GM23338 (cell line): Measurements from ENCODE around the gene AUH. TPM values are rescaled to one million over a fixed set of nuclear protein-coding genes. Genes with fewer than 3 reads are reported as not detected.

Experiments
- ATAC-seq: fragments of 200-7000 bp; cut with Tn5 transposase; 3 replicates; pipeline ENCODE4 v1.9.1; 2020
- DNase-seq: peaks from one replicate; pipeline ENCODE4 v3.0.0-alpha.2; 2015; ENCODE audit warnings: low spot score
- H2AFZ ChIP-seq: fragments of 200-600 bp; sonication (generic); 2 replicates; pipeline ENCODE4 v1.8.0; 2016; ENCODE audit warnings: antibody characterized with exemption, mild to moderate bottlenecking, moderate library complexity
- H3F3A ChIP-seq: fragments of 200-600 bp; sonication (generic); replicated peaks from 2 replicates; pipeline ENCODE4 v1.8.0; 2017; ENCODE audit warnings: antibody characterized with exemption, mixed run types, low read depth
- H3K27ac ChIP-seq: fragments of 200-600 bp; sonication (generic); 2 replicates; pipeline ENCODE4 v1.6.1; 2016; ENCODE audit warnings: low read depth
- H3K27me3 ChIP-seq: fragments of 200-600 bp; sonication (generic); 2 replicates; pipeline ENCODE4 v1.8.0; 2016; ENCODE audit warnings: mild to moderate bottlenecking, mixed run types, moderate library complexity; ENCODE audit not compliant: insufficient read depth
- H3K36me3 ChIP-seq: fragments of 200-600 bp; sonication (generic); 2 replicates; pipeline ENCODE4 v1.8.0; 2016; ENCODE audit warnings: mild to moderate bottlenecking; ENCODE audit not compliant: insufficient read depth
- H3K4me1 ChIP-seq: fragments of 200-600 bp; sonication (generic); 2 replicates; pipeline ENCODE4 v1.8.0; 2016; ENCODE audit warnings: mild to moderate bottlenecking, moderate library complexity; ENCODE audit not compliant: insufficient read depth
- H3K4me2 ChIP-seq: fragments of 200-600 bp; sonication (generic); 2 replicates; pipeline ENCODE4 v1.7.1; 2017; ENCODE audit warnings: mixed run types
- H3K4me3 ChIP-seq: fragments of 200-600 bp; sonication (generic); 2 replicates; pipeline ENCODE4 v1.6.1; 2016; ENCODE audit warnings: mixed run types
- H3K79me2 ChIP-seq: fragments of 200-600 bp; sonication (generic); replicated peaks from 2 replicates; pipeline ENCODE4 v1.8.0; 2017; ENCODE audit warnings: mild to moderate bottlenecking; ENCODE audit not compliant: insufficient read depth
- H3K9me2 ChIP-seq: fragments of 200-600 bp; sonication (generic); 2 replicates; pipeline ENCODE4 v1.8.0; 2017; ENCODE audit not compliant: insufficient read depth
- H4K20me1 ChIP-seq: fragments of 200-600 bp; sonication (generic); replicated peaks from 2 replicates; pipeline ENCODE4 v1.8.0; 2017; ENCODE audit warnings: mild to moderate bottlenecking; ENCODE audit not compliant: insufficient read depth
- H3K27ac Mint-ChIP-seq: 2 replicates; pipeline ENCODE4 v1.8.0; 2020; ENCODE audit warnings: inconsistent platforms, mild to moderate bottlenecking, moderate library complexity, mixed read lengths
- H3K27me3 Mint-ChIP-seq: 3 replicates; pipeline ENCODE4 v1.8.0; 2022; ENCODE audit warnings: low read depth, mild to moderate bottlenecking, moderate library complexity, mixed read lengths, inconsistent platforms; ENCODE audit not compliant: insufficient read depth, poor library complexity
- H3K36me3 Mint-ChIP-seq: 3 replicates; pipeline ENCODE4 v1.8.0; 2021; ENCODE audit warnings: low read depth, mild to moderate bottlenecking, inconsistent platforms, moderate library complexity, mixed read lengths
- H3K4me1 Mint-ChIP-seq: 3 replicates; pipeline ENCODE4 v1.8.0; 2020; ENCODE audit warnings: mild to moderate bottlenecking, inconsistent platforms, mixed read lengths
- H3K4me3 Mint-ChIP-seq: 3 replicates; pipeline ENCODE4 v1.8.0; 2021; ENCODE audit warnings: moderate library complexity, mild to moderate bottlenecking, inconsistent platforms, mixed read lengths
- H3K9me3 Mint-ChIP-seq: 3 replicates; pipeline ENCODE4 v1.8.0; 2020; ENCODE audit warnings: moderate library complexity, mild to moderate bottlenecking, inconsistent platforms, mixed read lengths
- EZH2phosphoT487 ChIP-seq: fragments of 200-600 bp; sonication (generic); IDR thresholded peaks from one replicate; pipeline ENCODE4 v1.8.1; 2018; ENCODE audit warnings: antibody characterized with exemption; ENCODE audit not compliant: unreplicated experiment
- JUNB ChIP-seq: IDR thresholded peaks from one replicate; pipeline ENCODE4 v1.6.1; 2016; ENCODE audit warnings: antibody characterized with exemption; ENCODE audit not compliant: unreplicated experiment
- NANOG ChIP-seq: IDR thresholded peaks from 2 replicates; pipeline ENCODE4 v1.6.1; 2016; ENCODE audit warnings: antibody characterized with exemption, borderline replicate concordance
- POLR2AphosphoS5 ChIP-seq: IDR thresholded peaks from 2 replicates; pipeline ENCODE4 v1.6.1; 2016; ENCODE audit warnings: antibody characterized with exemption, low read depth
- STAT1 ChIP-seq: IDR thresholded peaks from one replicate; pipeline ENCODE4 v1.6.1; 2016; ENCODE audit warnings: antibody characterized with exemption; ENCODE audit not compliant: unreplicated experiment
- ZNF114 ChIP-seq: fragments of 250-450 bp; sonication (Bioruptor Pico); IDR thresholded peaks from 2 replicates; pipeline ENCODE4 v1.5.0; 2020; ENCODE audit warnings: mild to moderate bottlenecking, moderate library complexity
- ZNF331 ChIP-seq: fragments of 250-450 bp; sonication (Bioruptor Pico); IDR thresholded peaks from 2 replicates; pipeline ENCODE4 v1.5.0; 2020; ENCODE audit warnings: low read depth, mild to moderate bottlenecking, moderate library complexity
- polyA plus RNA-seq: library from polyadenylated mRNA; unstranded; fragments of >200 nt; fragmentation: Nextera tagmentation; extraction: Ambion mirVana; gene quantifications from 2 replicates; pipeline ENCODE4 v1.2.1, GENCODE V29; 2016
- total RNA-seq: library from RNA; depleted of rRNA; stranded (reverse); fragments of >200 nt; shearing (Covaris generic); gene quantifications from 2 replicates; pipeline ENCODE4 v1.2.3, GENCODE V29; 2014
- TF ChIP-seq, protein P1 (sequence below), 2 experiments: fragments of 200-600 bp in 1 of 2; sonication (generic) in 1 of 2; conservative IDR thresholded peaks; 2 replicates each; pipeline versions ENCODE4 v1.5.1 to v1.6.1; 2016 to 2017; ENCODE audit warnings: antibody characterized with exemption in 2 of 2, low read depth in 2 of 2, mild to moderate bottlenecking in 2 of 2, moderate library complexity in 1 of 2
- TF ChIP-seq, protein P2 (sequence below): IDR thresholded peaks from 2 replicates; pipeline ENCODE4 v1.6.1; 2016; ENCODE audit warnings: antibody characterized with exemption
- TF ChIP-seq, protein P3 (sequence below): fragments of 250-450 bp; sonication (Bioruptor Pico); IDR thresholded peaks from 2 replicates; pipeline ENCODE4 v1.5.0; 2020; ENCODE audit warnings: mild to moderate bottlenecking, moderate library complexity
- TF ChIP-seq, protein P4 (sequence below): IDR thresholded peaks from one replicate; pipeline ENCODE4 v1.6.1; 2018; ENCODE audit warnings: antibody characterized with exemption; ENCODE audit not compliant: unreplicated experiment

The AUH gene
- total and polyA plus RNA-seq, 2 experiments from 2014 or later: 28.8 to 34.2 TPM

DNA sequence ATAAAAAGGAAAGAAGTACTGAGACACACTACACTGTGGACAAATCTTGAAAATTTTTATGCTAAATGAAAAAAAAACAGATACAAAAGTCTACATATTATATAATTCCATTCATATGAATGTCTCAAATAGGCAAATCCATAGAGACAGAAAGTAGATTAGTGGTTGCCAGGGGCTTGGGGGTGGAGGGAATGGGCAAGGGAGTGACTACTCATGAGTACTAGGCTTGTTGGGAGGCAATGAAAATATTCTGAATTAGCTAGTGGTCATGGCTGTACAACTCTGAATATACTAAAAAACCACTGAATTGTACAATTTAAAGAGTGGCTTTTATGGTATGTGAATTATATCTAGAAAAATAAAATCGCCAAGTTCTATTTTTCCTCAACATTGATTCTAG, 154.9 kb downstream of the AUH start:
- H3K9me2 ChIP-seq: no peaks in the 10 kb centered on the region
- no peaks in the 10 kb centered on the region for H3K9me3 Mint-ChIP-seq
- no peaks in the 10 kb centered on the region for H3F3A ChIP-seq
- no peak overlapping the region for H3K27ac Mint-ChIP-seq
- H3K36me3 ChIP-seq: no peaks in the 10 kb centered on the region
- H3K4me3 Mint-ChIP-seq: no peak overlapping the region
- H3K4me3 ChIP-seq: no peak overlapping the region
- H3K36me3 Mint-ChIP-seq: no peaks in the 10 kb centered on the region; the same call in 2 of the 3 replicates
- H3K4me1 Mint-ChIP-seq: no peaks in the 10 kb centered on the region
- DNase-seq: no peak
- no peaks in the 10 kb centered on the region; the same call in 1 of the 2 replicates for H3K4me1 ChIP-seq
- TF ChIP-seq JUNB: no peak
- TF ChIP-seq EZH2phosphoT487: no peak
- TF ChIP-seq, protein P1, sequence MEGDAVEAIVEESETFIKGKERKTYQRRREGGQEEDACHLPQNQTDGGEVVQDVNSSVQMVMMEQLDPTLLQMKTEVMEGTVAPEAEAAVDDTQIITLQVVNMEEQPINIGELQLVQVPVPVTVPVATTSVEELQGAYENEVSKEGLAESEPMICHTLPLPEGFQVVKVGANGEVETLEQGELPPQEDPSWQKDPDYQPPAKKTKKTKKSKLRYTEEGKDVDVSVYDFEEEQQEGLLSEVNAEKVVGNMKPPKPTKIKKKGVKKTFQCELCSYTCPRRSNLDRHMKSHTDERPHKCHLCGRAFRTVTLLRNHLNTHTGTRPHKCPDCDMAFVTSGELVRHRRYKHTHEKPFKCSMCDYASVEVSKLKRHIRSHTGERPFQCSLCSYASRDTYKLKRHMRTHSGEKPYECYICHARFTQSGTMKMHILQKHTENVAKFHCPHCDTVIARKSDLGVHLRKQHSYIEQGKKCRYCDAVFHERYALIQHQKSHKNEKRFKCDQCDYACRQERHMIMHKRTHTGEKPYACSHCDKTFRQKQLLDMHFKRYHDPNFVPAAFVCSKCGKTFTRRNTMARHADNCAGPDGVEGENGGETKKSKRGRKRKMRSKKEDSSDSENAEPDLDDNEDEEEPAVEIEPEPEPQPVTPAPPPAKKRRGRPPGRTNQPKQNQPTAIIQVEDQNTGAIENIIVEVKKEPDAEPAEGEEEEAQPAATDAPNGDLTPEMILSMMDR (conservative IDR thresholded peaks at IDR 0.05; ENCODE audit: low read depth in 2 of 2): no peak
- TF ChIP-seq, protein P2, sequence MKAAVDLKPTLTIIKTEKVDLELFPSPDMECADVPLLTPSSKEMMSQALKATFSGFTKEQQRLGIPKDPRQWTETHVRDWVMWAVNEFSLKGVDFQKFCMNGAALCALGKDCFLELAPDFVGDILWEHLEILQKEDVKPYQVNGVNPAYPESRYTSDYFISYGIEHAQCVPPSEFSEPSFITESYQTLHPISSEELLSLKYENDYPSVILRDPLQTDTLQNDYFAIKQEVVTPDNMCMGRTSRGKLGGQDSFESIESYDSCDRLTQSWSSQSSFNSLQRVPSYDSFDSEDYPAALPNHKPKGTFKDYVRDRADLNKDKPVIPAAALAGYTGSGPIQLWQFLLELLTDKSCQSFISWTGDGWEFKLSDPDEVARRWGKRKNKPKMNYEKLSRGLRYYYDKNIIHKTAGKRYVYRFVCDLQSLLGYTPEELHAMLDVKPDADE: no peak
- TF ChIP-seq, protein P3, sequence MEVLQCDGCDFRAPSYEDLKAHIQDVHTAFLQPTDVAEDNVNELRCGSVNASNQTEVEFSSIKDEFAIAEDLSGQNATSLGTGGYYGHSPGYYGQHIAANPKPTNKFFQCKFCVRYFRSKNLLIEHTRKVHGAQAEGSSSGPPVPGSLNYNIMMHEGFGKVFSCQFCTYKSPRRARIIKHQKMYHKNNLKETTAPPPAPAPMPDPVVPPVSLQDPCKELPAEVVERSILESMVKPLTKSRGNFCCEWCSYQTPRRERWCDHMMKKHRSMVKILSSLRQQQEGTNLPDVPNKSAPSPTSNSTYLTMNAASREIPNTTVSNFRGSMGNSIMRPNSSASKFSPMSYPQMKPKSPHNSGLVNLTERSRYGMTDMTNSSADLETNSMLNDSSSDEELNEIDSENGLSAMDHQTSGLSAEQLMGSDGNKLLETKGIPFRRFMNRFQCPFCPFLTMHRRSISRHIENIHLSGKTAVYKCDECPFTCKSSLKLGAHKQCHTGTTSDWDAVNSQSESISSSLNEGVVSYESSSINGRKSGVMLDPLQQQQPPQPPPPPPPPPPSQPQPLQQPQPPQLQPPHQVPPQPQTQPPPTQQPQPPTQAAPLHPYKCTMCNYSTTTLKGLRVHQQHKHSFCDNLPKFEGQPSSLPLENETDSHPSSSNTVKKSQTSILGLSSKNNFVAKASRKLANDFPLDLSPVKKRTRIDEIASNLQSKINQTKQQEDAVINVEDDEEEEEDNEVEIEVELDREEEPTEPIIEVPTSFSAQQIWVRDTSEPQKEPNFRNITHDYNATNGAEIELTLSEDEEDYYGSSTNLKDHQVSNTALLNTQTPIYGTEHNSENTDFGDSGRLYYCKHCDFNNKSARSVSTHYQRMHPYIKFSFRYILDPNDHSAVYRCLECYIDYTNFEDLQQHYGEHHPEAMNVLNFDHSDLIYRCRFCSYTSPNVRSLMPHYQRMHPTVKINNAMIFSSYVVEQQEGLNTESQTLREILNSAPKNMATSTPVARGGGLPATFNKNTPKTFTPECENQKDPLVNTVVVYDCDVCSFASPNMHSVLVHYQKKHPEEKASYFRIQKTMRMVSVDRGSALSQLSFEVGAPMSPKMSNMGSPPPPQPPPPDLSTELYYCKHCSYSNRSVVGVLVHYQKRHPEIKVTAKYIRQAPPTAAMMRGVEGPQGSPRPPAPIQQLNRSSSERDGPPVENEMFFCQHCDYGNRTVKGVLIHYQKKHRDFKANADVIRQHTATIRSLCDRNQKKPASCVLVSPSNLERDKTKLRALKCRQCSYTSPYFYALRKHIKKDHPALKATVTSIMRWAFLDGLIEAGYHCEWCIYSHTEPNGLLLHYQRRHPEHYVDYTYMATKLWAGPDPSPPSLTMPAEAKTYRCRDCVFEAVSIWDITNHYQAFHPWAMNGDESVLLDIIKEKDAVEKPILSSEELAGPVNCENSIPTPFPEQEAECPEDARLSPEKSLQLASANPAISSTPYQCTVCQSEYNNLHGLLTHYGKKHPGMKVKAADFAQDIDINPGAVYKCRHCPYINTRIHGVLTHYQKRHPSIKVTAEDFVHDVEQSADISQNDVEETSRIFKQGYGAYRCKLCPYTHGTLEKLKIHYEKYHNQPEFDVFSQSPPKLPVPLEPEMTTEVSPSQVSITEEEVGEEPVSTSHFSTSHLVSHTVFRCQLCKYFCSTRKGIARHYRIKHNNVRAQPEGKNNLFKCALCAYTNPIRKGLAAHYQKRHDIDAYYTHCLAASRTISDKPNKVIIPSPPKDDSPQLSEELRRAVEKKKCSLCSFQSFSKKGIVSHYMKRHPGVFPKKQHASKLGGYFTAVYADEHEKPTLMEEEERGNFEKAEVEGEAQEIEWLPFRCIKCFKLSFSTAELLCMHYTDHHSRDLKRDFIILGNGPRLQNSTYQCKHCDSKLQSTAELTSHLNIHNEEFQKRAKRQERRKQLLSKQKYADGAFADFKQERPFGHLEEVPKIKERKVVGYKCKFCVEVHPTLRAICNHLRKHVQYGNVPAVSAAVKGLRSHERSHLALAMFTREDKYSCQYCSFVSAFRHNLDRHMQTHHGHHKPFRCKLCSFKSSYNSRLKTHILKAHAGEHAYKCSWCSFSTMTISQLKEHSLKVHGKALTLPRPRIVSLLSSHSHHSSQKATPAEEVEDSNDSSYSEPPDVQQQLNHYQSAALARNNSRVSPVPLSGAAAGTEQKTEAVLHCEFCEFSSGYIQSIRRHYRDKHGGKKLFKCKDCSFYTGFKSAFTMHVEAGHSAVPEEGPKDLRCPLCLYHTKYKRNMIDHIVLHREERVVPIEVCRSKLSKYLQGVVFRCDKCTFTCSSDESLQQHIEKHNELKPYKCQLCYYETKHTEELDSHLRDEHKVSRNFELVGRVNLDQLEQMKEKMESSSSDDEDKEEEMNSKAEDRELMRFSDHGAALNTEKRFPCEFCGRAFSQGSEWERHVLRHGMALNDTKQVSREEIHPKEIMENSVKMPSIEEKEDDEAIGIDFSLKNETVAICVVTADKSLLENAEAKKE (CRISPR knock-in tag): no peak
- no peak for TF ChIP-seq POLR2AphosphoS5
- TF ChIP-seq, protein P4, sequence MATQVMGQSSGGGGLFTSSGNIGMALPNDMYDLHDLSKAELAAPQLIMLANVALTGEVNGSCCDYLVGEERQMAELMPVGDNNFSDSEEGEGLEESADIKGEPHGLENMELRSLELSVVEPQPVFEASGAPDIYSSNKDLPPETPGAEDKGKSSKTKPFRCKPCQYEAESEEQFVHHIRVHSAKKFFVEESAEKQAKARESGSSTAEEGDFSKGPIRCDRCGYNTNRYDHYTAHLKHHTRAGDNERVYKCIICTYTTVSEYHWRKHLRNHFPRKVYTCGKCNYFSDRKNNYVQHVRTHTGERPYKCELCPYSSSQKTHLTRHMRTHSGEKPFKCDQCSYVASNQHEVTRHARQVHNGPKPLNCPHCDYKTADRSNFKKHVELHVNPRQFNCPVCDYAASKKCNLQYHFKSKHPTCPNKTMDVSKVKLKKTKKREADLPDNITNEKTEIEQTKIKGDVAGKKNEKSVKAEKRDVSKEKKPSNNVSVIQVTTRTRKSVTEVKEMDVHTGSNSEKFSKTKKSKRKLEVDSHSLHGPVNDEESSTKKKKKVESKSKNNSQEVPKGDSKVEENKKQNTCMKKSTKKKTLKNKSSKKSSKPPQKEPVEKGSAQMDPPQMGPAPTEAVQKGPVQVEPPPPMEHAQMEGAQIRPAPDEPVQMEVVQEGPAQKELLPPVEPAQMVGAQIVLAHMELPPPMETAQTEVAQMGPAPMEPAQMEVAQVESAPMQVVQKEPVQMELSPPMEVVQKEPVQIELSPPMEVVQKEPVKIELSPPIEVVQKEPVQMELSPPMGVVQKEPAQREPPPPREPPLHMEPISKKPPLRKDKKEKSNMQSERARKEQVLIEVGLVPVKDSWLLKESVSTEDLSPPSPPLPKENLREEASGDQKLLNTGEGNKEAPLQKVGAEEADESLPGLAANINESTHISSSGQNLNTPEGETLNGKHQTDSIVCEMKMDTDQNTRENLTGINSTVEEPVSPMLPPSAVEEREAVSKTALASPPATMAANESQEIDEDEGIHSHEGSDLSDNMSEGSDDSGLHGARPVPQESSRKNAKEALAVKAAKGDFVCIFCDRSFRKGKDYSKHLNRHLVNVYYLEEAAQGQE: no peak
- no peak for TF ChIP-seq STAT1
- no peak for TF ChIP-seq ZNF114
- TF ChIP-seq NANOG: no peak
- TF ChIP-seq ZNF331: no peak
- H3K79me2 ChIP-seq: no peaks in the 10 kb centered on the region
- no peaks in the 10 kb centered on the region for H4K20me1 ChIP-seq
- H3K27me3 ChIP-seq: no peaks in the 10 kb centered on the region
- no peak overlapping the region for H2AFZ ChIP-seq
- ATAC-seq: no peak
- peaks cover 4% of the 10 kb centered on the region for H3K27me3 Mint-ChIP-seq
- no peak overlapping the region for H3K27ac ChIP-seq
- no peak overlapping the region for H3K4me2 ChIP-seq
